GM19238 (cell line): ENCODE data around the gene CCDC142.

Source experiments
- DNase-seq: peaks from one replicate; pipeline ENCODE4 v3.0.0; 2011; ENCODE audit warnings: low spot score; ENCODE audit not compliant: insufficient read length

The CCDC142 gene

GRCh38 chr2:74482801-74483674 is at the start of gene CCDC142, which contains the start of gene TTC31:
Gene CCDC142 (minus strand): TSS chr2:74482998. CDS start chr2:74482837, 161 bp downstream.
Gene TTC31 (plus strand): TSS chr2:74483081. CDS start chr2:74483096, 15 bp downstream.
- peak; percentile 87 for DNase-seq

GRCh38 chr2:74532222-74532621 is 49.4 kb upstream of the CCDC142 start:
- DNase-seq = no peak

- DNase-seq = no peak
Measured at GRCh38 chr2:74531666-74532065, 48.9 kb upstream of the CCDC142 start.

- DNase-seq = peak; percentile 72
Measured at GRCh38 chr2:74530239-74531187, 47.7 kb upstream of the CCDC142 start.

DNA sequence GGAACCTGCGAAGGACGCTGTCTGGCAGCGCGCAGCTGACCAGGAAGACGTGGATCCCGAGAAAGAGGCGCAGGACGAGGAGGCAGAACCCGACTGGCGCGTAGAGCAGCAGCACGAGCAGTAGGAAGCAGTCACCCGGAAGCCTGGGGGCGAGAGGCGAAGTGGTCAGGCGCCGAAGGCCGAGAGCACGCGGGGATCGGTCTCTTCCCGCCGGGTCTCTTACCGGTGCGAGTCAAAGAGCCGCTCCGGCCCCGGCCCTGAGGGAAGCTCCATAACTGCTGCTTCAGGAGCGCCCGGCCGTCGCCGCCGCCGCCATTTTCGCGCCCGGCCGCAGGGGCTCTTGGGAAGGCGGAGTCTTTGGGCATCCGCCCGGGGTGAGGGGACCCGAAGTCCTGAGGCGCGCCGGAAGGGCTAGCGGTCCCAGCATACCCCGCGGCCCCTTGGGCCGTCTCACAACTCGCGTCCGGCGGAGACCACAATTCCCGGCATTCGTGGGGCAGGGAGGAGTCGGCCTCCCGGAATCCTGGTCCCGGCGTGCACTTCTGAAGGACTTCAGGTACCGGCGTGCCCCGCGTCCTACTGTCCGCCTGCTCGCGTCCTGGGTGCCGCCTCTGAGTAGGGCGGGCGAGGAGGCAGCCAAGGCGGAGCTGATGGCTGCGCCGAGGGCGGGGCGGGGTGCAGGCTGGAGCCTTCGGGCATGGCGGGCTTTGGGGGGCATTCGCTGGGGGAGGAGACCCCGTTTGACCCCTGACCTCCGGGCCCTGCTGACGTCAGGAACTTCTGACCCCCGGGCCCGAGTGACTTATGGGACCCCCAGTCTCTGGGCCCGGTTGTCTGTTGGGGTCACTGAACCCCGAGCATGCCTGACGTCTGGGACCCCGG is 46.8 kb upstream of the CCDC142 start, which contains the start of the genes AUP1 and HTRA2:
Gene AUP1 (minus strand): TSS at position 350 of the 882 bp plus-strand sequence. CDS start 77 bp downstream, at position 273.
Gene HTRA2 (plus strand): TSS at position 577 of the 882 bp plus-strand sequence. CDS start 74 bp downstream, at position 651.
- peak; percentile 99 for DNase-seq

DNA sequence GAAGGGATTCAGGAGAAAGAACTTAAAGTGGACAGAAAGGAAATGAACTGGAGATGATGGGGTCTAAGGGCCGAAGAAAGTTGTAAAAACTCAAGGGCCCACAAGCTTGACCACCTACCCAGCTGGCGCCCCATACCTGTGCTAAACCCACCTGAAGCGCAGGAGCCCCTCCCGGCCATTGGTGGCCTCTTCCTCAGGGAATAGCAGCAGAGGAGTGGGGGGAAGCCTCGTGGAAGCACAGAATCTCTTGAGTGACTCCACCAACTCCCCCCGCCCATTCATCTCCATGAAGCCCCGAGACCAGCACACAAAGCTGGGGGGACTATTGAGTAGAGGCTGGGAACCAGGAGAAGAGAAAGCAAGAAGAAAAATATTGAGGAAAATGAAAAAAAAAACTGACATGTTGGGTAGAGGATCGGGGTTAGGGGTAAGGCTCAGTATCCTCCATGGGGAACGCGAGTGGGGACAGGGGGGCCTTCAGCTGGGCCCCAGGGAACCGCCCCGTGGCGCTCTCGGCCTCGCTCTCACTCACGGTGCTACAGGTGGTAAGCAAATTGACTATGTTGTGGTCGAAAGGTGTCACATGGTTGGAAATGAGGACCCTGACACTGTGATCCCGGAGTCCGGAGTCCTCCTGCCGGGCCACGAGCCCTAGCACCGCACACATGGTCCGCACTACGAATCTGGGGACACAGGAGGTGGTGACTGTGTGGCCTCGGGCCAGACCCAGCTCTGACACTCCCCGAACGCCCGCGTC is 46.0 kb upstream of the CCDC142 start:
- no peak for DNase-seq

DNA sequence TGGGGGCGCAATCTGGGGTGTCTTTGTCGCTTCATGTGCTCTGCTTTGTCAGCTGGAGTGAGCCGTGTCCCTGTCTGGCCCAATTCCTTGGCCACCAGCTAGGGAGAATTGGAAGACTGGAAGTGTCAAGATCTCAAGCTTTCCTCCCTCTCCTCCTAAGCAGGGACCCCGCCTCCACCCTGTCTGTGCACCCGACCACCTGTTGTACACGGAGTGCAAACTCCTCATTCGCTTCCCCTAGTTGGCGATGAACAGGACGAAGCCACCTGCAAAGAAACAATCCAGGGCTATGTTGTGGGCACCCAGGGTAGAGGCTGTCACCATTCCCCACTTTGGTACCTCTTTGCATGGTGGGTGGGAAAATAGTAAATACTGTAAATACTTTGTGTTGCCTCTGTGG is 44.9 kb upstream of the CCDC142 start:
- no peak for DNase-seq

GRCh38 chr2:74526649-74527230 is 43.9 kb upstream of the CCDC142 start:
- no peak for DNase-seq

GRCh38 chr2:74525717-74526648 is 43.2 kb upstream of the CCDC142 start, which contains the start of gene DQX1:
Gene DQX1 (minus strand): TSS chr2:74526231. CDS start chr2:74525729, 502 bp downstream.
- peak; percentile 55 for DNase-seq

DNA sequence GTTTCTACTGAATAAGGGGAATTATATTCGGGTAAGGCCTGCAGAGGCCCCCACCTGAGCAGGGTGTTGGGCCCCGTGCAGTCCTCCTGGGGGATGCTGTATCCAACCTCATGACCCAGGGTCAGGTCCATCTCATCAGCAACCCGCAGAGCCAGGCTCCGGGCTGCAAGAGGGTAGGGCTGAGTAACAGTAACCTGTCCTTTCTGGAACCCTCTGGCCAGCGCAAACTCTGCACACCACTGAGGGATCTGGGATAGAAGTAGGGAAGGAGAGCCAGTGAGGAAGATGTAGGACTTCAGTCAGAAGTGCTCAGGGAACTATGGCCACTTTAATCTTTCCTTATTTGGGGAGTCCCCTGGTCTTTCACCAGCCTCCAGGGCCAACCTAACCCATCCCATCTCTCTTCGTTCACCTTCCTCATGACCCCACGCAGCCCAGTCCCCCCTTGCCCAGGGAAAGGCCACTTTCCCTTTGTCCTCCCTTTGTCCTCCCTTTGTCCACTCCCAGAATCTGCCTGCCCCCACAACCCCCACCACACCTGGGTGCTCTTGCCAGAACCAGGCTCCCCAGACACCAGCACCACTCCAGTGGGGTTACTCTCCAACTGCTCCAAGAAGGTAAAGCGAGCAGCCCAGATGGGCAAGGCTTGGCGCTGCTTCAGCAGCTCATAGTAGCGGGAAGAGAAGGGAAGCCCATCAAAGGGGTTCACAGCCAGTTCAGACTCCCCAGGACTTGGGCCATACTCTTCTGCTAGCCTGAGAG is 42.3 kb upstream of the CCDC142 start:
- no peak for DNase-seq

- DNase-seq = no peak
Measured at GRCh38 chr2:74524005-74524404, 41.2 kb upstream of the CCDC142 start.

DNA sequence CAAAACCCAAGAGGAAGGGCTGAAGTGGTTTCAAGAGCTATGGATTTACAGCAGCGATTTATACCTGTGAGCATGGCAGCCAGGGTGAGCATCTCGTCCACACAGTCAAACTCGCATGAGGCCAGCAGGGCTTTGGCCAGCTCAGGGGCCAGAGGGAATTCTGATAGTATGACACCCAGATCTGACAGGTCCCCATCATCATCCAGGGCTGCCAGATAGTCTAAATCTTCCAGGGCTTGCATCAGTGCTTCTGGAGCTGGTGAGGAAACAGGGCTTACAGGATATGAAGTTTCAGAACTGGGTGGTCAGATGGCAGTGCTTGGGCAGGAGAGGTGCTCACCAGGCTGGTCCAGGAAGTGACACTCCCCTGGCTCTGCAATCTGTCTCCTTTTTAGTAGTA is 39.7 kb upstream of the CCDC142 start:
- DNase-seq = no peak

GRCh38 chr2:74516650-74517049 is 33.9 kb upstream of the CCDC142 start:
- no peak for DNase-seq

- DNase-seq = peak; percentile 91
Measured at GRCh38 chr2:74515981-74516633, 33.3 kb upstream of the CCDC142 start.

DNA sequence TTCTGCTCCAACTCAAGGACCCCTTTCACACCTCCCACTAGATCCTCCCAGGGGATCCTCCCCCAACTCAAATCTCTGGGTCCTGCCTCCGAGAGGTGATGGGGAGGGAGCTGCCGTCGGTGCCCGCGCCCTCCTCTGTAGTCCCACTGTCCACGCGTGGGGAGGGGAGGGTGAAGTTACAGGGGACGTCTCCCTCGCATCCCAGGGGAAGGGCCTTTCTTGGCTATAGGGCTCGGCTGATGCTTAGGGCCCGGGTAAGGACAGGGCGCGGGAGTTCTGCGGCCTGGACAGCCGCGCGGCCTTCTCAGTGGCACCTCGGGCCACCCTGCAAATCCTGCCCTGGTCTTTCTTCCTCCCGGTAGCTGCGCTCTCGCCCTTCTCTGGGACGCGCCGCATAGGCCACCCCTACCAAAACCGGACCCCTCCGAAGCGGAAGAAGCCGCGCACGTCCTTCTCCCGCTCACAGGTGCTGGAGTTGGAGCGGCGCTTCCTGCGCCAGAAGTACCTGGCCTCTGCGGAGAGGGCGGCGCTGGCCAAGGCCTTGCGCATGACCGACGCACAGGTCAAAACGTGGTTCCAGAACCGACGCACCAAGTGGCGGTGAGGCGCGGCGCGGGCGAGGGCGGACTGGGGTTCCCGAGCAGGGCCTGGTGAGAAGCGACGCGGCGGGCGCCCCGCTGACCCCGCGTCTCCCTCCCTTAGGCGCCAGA is 32.6 kb upstream of the CCDC142 start:
- DNase-seq = no peak
